DND-41 (cell line): ENCODE results near the gene BRD7.

Experiments
- ATAC-seq: fragments of 200-7000 bp; cut with Tn5 transposase; 3 replicates; pipeline ENCODE4 v1.9.1; 2021; ENCODE audit warnings: low read depth; ENCODE audit not compliant: insufficient read depth
- DNase-seq: peaks from one replicate; pipeline ENCODE4 v3.0.0-alpha.2; 2020
- H2AFZ ChIP-seq: 2 replicates; pipeline ENCODE4 v1.6.0; 2012; ENCODE audit warnings: low read depth, low read length
- H3K27ac ChIP-seq: 2 replicates; pipeline ENCODE4 v1.5.1; 2012; ENCODE audit warnings: low read length, inconsistent platforms
- H3K27me3 ChIP-seq: fragments of 200-600 bp; sonication (generic); 2 replicates; pipeline ENCODE4 v1.6.0; 2012; ENCODE audit warnings: low read length, mild to moderate bottlenecking, inconsistent platforms; ENCODE audit not compliant: insufficient read depth, poor library complexity
- H3K36me3 ChIP-seq: 2 replicates; pipeline ENCODE4 v1.5.1; 2012; ENCODE audit warnings: low read length, inconsistent platforms; ENCODE audit not compliant: insufficient read depth
- H3K4me1 ChIP-seq: 2 replicates; pipeline ENCODE4 v1.5.1; 2012; ENCODE audit warnings: mild to moderate bottlenecking, low read length; ENCODE audit not compliant: insufficient read depth
- H3K4me2 ChIP-seq: 2 replicates; pipeline ENCODE4 v1.6.0; 2012; ENCODE audit warnings: mild to moderate bottlenecking, moderate library complexity, low read length, inconsistent platforms; ENCODE audit not compliant: insufficient read depth
- H3K4me3 ChIP-seq, 2 experiments: fragments of 200-600 bp in 1 of 2; shearing (Covaris generic) in 1 of 2; 2 replicates each; pipeline ENCODE4 v1.5.1; 2012 to 2016; ENCODE audit warnings: inconsistent platforms in 2 of 2, low read length in 2 of 2, mild to moderate bottlenecking in 2 of 2, low read depth in 1 of 2, moderate library complexity in 1 of 2
- H3K79me2 ChIP-seq: 2 replicates; pipeline ENCODE4 v1.6.0; 2012; ENCODE audit warnings: low read length, inconsistent platforms; ENCODE audit not compliant: insufficient read depth
- H3K9ac ChIP-seq: 2 replicates; pipeline ENCODE4 v1.6.0; 2012; ENCODE audit warnings: low read depth, mild to moderate bottlenecking, inconsistent platforms, low read length, moderate library complexity
- H3K9me3 ChIP-seq: 2 replicates; pipeline ENCODE4 v1.5.1; 2012; ENCODE audit warnings: low read length, moderate library complexity, mild to moderate bottlenecking, inconsistent platforms; ENCODE audit not compliant: insufficient read depth, severe bottlenecking
- H4K20me1 ChIP-seq: 2 replicates; pipeline ENCODE4 v1.6.0; 2012; ENCODE audit warnings: low read length; ENCODE audit not compliant: insufficient read depth
- EZH2 ChIP-seq: IDR thresholded peaks from 3 replicates; pipeline ENCODE4 v1.6.1; 2012; ENCODE audit warnings: borderline replicate concordance, low read depth, mild to moderate bottlenecking, moderate library complexity, low read length, inconsistent platforms; ENCODE audit not compliant: severe bottlenecking
- TF ChIP-seq, protein P1 (sequence below): IDR thresholded peaks from 2 replicates; pipeline ENCODE4 v1.5.1; 2012; ENCODE audit warnings: borderline replicate concordance, low read length, moderate library complexity, mild to moderate bottlenecking; ENCODE audit not compliant: poor library complexity, severe bottlenecking; ENCODE audit errors: extremely low read depth

Gene BRD7

DNA sequence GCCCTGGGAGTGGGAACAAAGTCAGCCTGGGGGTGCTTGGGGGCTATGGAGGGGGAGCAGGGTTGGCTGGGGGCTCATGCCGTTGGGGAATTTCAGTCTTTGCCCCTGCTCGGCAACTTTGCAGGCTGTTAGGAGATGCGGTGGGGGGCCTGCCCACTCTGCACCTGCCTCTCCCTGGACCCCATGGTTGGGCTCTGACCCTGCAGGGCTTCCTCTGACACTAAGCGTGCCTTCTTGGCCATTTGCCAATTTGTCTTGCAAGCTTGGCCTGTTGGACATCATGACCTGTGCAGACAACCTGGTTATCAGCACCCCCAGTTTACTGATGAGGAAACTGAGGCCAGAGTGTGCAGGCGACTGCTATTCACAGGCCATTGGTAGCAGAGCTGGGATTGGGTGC, 87.9 kb downstream of the BRD7 start:
- Histone ChIP-seq H3K36me3 (no peaks in the 10 kb centered on the region), H3K9me3 (no peaks in the 10 kb centered on the region), H4K20me1 (peaks cover 11% of the 10 kb centered on the region; the same call in 1 of the 2 replicates), H3K27ac (no peak overlapping the region), H3K4me1 (no peaks in the 10 kb centered on the region), H2AFZ (no peak overlapping the region), H3K79me2 (no peaks in the 10 kb centered on the region), H3K4me3 (no peak overlapping the region), H3K4me2 (no peak overlapping the region), H3K9ac (no peak overlapping the region), H3K27me3 (no peaks in the 10 kb centered on the region)
- TF ChIP-seq, protein P1, sequence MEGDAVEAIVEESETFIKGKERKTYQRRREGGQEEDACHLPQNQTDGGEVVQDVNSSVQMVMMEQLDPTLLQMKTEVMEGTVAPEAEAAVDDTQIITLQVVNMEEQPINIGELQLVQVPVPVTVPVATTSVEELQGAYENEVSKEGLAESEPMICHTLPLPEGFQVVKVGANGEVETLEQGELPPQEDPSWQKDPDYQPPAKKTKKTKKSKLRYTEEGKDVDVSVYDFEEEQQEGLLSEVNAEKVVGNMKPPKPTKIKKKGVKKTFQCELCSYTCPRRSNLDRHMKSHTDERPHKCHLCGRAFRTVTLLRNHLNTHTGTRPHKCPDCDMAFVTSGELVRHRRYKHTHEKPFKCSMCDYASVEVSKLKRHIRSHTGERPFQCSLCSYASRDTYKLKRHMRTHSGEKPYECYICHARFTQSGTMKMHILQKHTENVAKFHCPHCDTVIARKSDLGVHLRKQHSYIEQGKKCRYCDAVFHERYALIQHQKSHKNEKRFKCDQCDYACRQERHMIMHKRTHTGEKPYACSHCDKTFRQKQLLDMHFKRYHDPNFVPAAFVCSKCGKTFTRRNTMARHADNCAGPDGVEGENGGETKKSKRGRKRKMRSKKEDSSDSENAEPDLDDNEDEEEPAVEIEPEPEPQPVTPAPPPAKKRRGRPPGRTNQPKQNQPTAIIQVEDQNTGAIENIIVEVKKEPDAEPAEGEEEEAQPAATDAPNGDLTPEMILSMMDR, result no peak
- TF ChIP-seq EZH2, result no peak
- DNase-seq (no peak), ATAC-seq (no peak)

DNA sequence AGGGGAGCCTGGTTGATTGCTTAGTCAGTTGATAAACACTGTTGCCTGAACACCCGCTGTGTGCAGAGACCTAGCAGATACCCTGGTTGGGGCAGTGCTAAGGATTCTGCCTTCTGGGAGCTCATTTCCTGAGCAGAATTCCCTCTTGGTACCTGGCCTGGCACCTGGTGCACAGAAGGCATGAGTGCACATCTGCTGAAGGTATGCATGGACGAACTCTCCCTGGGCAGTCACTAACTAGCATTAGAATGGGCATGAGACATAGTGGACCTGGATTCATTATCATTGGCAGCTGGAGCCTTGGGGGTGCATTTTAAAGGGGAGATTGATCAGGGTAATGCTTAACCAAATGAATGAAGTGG, 89.3 kb downstream of the BRD7 start:
- H3K27me3 ChIP-seq, result no peaks in the 10 kb centered on the region
- H3K9ac ChIP-seq, result no peak overlapping the region
- H3K4me2 ChIP-seq, result no peak overlapping the region
- TF ChIP-seq, protein P1, result no peak
- TF ChIP-seq EZH2, result no peak
- no peak overlapping the region for H3K4me3 ChIP-seq
- H4K20me1 ChIP-seq, result peaks cover 15% of the 10 kb centered on the region; the same call in 1 of the 2 replicates
- DNase-seq, result no peak
- no peak overlapping the region for H2AFZ ChIP-seq
- ATAC-seq, result no peak
- no peaks in the 10 kb centered on the region for H3K4me1 ChIP-seq
- no peaks in the 10 kb centered on the region for H3K9me3 ChIP-seq
- H3K79me2 ChIP-seq, result no peaks in the 10 kb centered on the region
- no peaks in the 10 kb centered on the region for H3K36me3 ChIP-seq
- no peak overlapping the region for H3K27ac ChIP-seq

DNA sequence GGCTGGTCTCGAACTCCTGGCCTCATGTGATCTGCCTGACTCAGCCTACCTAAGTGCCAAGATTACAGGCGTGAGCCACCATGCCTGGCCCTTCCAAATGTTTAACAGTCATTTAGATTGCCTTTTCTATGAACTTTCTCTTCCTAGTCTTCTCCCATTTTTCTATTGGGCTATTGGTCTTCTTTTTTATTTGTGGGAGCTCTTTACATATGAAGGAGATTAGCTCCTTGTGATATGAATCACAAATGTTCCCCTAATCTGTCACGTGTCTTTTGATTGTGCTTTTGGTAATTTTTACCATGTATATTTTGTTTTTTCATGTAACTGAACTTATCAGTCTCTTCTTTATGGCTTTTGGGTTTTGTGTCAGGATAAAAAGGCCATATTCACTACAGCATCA, 90.5 kb downstream of the BRD7 start:
- no peak overlapping the region for H3K4me2 ChIP-seq
- TF ChIP-seq, protein P1, result no peak
- no peak for TF ChIP-seq EZH2
- no peaks in the 10 kb centered on the region for H3K36me3 ChIP-seq
- DNase-seq (no peak), ATAC-seq (no peak)
- H3K27ac ChIP-seq, result no peak overlapping the region
- no peak overlapping the region for H2AFZ ChIP-seq
- H3K4me3 ChIP-seq, result no peak overlapping the region
- no peaks in the 10 kb centered on the region for H3K9me3 ChIP-seq
- H3K79me2 ChIP-seq, result no peaks in the 10 kb centered on the region
- H3K4me1 ChIP-seq, result no peaks in the 10 kb centered on the region
- no peaks in the 10 kb centered on the region for H3K27me3 ChIP-seq
- no peak overlapping the region for H3K9ac ChIP-seq
- peaks cover 15% of the 10 kb centered on the region; the same call in 1 of the 2 replicates for H4K20me1 ChIP-seq
